CD4-positive, alpha-beta T cell treated with Interleukin-4 for 1 hour (primary cell): ENCODE results near the gene AKAP5.
"Not testable (repeated sequence)": the region's sequence is repeated elsewhere in the genome, so short reads cannot be mapped to it uniquely, and the experiment has no call there.

ENCODE experiments used
- DNase-seq, 2 donors: peaks; one replicate each; pipeline ENCODE4 v3.0.0-alpha.2; 2020 to 2022

AKAP5 gene

DNA sequence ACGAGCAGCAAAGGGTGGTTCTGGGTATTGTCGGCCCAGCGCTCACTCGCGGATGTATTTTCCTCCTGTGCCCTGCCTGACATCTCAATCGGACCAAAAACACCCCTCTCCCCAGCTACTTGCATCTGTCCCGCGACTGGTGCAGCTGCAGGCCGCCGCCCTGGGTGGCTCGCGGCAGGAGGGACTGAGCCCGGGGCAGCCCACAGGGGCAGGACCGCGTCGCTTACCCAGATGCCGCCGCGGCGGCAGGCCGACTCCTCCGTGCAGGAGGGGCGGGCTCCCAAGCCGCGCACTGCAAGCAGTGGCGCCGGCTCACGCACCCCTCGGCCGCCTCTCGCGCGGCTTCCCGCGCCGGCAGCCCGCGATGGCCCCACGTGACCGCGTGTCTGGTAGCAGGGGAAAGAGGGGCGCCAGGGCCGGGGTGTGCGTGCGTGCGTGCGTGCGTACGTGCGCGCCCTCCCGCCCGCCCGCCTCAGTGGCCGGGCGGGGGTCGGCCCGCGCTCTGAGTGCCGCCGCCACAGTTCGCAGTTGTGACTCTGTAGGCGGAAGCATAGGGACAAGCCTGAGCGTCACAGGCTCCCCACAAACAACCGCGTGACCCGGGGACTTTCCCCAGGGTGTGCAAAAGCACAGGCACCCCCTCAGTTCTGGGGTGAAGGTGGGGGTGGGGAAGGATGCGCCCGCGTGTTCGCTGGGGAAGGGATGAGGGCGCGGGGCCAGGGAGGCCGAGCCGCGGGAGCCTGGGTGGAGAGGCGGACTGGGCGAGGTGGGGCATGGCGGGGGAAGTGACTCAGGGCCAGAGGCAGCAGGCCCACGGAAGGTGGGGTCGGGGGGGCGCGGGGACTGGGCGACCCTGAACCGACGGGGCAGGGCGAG lies 38.4 kb downstream of the AKAP5 start, which contains the start of gene ZBTB25:
TSS of gene ZBTB25 (minus strand) at position 405 of the 876 bp plus-strand sequence. CDS start 13,305 bp downstream, outside the sequence.
- DNase-seq, result peak; percentile 98

DNA sequence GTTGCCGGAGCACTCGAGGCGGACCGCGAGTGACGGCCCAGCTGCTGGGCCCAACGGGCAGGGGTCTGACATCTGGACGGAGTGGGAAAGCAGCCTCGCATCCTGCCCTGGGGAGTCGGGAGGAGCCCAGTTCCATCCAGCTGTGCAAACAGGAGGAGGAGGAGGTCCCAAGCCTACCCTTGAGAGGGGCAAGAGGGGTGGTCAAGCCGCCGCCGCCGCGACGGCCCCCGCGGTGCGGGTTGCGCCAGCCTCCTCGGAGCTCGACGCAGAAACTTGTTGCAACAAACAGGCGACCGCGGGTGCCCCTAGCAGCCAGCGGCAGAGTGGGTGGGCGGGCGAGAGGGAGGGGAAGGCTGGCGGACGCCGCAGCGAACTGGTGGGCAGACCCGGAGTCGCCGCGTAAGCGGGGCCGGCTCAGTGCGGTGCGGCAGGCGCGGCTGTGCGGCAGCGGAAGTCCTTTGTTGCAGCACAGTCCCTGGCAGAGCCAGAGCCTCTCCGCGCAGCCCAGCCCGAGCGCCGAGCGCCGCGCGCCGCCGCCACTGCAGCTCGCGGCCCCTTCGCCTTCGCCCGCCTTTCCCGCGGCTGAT lies 39.1 kb downstream of the AKAP5 start, which contains the start of gene ZBTB1:
TSS of gene ZBTB1 (plus strand) at position 461 of the 587 bp plus-strand sequence. CDS start 16,735 bp downstream, outside the sequence.
- peak; percentile 87 to 89 for DNase-seq

- peak; percentile 87 to 89 for DNase-seq
Observed at GRCh38 chr14:64504897-64505794, 39.8 kb downstream of the AKAP5 start.

DNA sequence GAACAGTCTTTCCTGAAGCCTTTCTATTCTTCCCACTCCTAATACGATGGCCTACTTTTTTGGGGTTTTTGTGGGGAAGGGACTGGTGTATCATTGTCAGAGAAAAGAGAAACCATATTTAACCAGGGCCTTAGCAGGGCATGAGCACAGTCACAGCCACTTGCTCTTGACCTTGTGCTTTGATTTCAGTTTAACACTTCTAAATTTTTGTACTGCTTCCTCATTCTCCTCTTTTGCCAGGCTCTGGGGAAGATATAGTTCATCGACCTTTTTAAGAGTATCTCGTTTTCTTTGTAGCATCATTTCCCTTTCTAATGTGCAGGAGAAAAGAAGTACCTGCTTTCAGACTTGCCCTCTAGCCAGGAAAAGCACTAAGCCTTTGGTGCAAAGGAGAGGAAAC lies 41.4 kb downstream of the AKAP5 start:
- DNase-seq, result no peak

- peak in 1 of 2 donors; percentile 27 for DNase-seq
Observed at GRCh38 chr14:64507376-64508156, 42.3 kb downstream of the AKAP5 start.

GRCh38 chr14:64508215-64508776 lies 43.0 kb downstream of the AKAP5 start:
- DNase-seq, result peak in 1 of 2 donors; percentile 19

- DNase-seq, result no peak
Observed at GRCh38 chr14:64509036-64509435, 43.7 kb downstream of the AKAP5 start.

DNA sequence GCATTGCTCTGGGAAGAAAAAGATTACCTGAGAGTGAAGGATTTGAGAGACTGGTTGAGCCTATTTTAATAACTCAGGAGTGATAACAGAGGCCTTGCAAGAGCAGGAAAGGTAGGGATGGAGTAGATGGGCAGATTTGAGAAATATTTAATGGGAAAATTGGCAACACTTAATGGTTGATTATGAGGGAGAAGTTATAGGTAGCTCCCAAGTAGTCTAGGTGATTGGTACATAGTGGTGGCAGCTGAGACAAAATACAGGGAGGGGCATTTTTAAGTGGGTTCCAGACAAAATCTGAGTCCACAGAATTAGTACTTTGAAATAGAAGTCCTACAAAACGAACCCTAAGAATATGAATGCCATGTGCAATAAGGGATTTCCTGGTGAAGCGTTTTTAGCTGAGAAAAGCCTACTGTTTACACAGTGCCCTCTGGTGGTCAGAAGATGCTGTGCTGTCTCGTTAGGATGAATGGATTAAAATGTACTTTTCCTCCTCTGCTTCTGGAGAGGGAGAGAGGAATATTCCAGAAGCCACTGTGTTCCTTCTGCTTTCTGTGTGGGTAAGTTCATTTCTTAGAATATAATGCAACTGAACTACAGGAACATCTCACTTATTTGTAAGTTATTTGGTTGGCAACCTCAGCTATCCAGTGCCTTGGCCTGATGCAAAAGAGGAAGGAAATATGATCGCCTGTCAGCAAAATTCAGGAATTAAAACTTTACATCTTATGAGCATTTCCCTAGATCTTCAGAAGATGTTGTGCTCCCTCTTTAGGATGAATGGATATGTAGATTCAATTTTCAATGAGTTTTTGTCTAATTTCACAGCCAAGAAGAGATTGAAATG lies 45.7 kb downstream of the AKAP5 start:
- peak; percentile 65 to 80 for DNase-seq

DNA sequence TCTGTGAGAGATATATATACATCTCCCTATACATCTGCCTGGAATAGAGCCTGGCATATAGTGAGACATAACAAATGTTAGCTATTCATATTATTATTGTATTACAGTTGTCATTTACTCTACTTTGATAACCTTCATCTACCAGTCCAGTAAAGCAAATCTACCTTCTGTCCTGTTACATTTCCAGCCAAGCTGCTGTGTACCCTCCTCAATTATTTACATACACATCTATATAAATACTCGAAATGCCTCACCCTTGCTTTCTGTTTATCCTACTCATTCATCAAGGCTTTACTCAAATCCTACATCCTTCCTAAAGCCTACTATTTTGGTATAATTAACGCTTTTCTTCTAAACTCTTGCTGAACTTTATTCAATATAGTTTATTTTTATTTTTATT lies 48.0 kb downstream of the AKAP5 start:
- DNase-seq, result no peak

GRCh38 chr14:64515053-64515452 lies 49.8 kb downstream of the AKAP5 start:
- DNase-seq, result no peak

- no peak for DNase-seq
Observed at GRCh38 chr14:64516969-64517368, 51.7 kb downstream of the AKAP5 start.

DNA sequence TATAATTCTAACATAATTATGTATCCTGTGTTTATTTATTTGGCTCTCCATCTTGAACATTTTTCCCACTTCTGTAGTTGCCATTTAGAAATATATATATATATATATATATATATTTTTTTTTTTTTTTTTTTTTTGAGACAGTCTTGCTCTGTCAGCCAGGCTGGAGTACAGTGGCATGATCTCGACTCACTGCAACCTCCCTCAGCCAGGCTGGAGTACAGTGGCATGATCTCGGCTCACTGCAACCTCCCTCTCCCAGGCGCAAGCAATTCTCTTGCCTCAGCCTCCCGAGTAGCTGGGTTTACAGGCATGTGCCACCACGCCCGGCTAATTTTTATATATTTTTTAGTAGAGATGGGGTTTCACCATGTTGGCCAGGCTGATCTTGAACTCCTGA lies 52.4 kb downstream of the AKAP5 start:
- not testable (repeated sequence) for DNase-seq

DNA sequence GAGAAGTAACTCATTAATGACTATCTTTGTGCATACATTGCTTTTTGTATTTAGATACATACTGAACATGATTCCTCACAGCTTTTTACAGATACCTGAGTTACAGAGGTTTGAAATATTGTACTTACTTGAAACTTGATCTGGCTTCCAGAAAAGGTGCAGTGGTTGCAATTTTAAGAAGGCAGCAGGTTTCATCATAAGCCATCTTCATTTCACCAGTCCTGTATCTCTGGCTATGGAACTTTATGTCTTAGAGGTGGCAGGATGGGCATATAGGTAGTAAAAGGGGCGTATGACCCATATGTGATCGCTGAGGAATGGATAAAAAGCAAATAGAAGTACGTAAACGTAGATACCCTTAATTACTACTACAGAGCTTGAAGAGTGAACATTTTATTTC lies 52.9 kb downstream of the AKAP5 start:
- DNase-seq, result no peak

- DNase-seq, result no peak
Observed at GRCh38 chr14:64520699-64521098, 55.4 kb downstream of the AKAP5 start.

- no peak for DNase-seq
Observed at GRCh38 chr14:64522591-64523355, 57.5 kb downstream of the AKAP5 start.
